Stomach (tissue), 9 donors: Measurements from ENCODE around the gene FBXL2. TPM values are rescaled to one million over a fixed set of nuclear protein-coding genes. Genes with fewer than 3 reads are reported as not detected.

Experiments used
- DNase-seq, 2 donors: peaks; one replicate each; pipeline versions ENCODE4 v3.0.0 to v3.0.0-alpha.2; 2013 to 2019
- H3K27ac ChIP-seq, 5 donors: fragments of 200-600 bp in 4 of 5; sonication (generic) in 4 of 5; one replicate each; pipeline ENCODE4 v1.5.1; 2013 to 2019; ENCODE audit warnings: mild to moderate bottlenecking in 1 of 5, moderate library complexity in 1 of 5
- H3K27me3 ChIP-seq, 3 donors: fragments of 200-600 bp; sonication (generic); one replicate each; pipeline ENCODE4 v1.5.1; 2017 to 2019; ENCODE audit warnings: mixed run types in 1 of 3
- H3K36me3 ChIP-seq, 4 donors: fragments of 200-600 bp; sonication (generic); 1 replicate in 3 of 4; 2 replicates in 1 of 4; pipeline ENCODE4 v1.5.1; 2016 to 2019
- H3K4me1 ChIP-seq, 4 donors: fragments of 200-600 bp; sonication (generic); one replicate each; pipeline ENCODE4 v1.5.1; 2016 to 2019
- H3K4me3 ChIP-seq, 4 donors: fragments of 200-600 bp; sonication (generic) in 3 of 4; one replicate each; pipeline ENCODE4 v1.5.1; 2016 to 2019; ENCODE audit warnings: mild to moderate bottlenecking in 1 of 4
- H3K9me3 ChIP-seq, 4 donors: fragments of 200-600 bp; sonication (generic); one replicate each; pipeline ENCODE4 v1.5.1; 2016 to 2019
- CTCF ChIP-seq, 7 experiments: fragments of 450-650 bp in 4 of 7; fragments of 200-600 bp in 3 of 7; sonication (generic) in 3 of 7; IDR thresholded peaks; one replicate each; pipeline ENCODE4 v1.5.1; 2016 to 2019; ENCODE audit warnings: antibody characterized with exemption in 7 of 7, control low read depth in 2 of 7, mild to moderate bottlenecking in 1 of 7
- EP300 ChIP-seq: sonication (generic); formaldehyde crosslinking; IDR thresholded peaks from one replicate; pipeline ENCODE4 v1.6.1; 2017; ENCODE audit warnings: antibody characterized with exemption
- POLR2A ChIP-seq, 4 donors: fragments of 450-650 bp; IDR thresholded peaks; one replicate each; pipeline ENCODE4 v1.6.1; 2016; ENCODE audit warnings: antibody characterized with exemption in 4 of 4, control low read depth in 2 of 4, mild to moderate bottlenecking in 1 of 4, moderate library complexity in 1 of 4
- POLR2AphosphoS5 ChIP-seq, 3 donors: sonication (generic); formaldehyde crosslinking; IDR thresholded peaks; one replicate each; pipeline ENCODE4 v1.6.1; 2016; ENCODE audit warnings: antibody characterized with exemption in 3 of 3
- WGBS, 5 donors: extraction: QIAGEN DNeasy Blood & Tissue Kit in 3 of 5; methylation state at CpG; one replicate each; pipeline versions ENCODE4 v1.1.5 to v1.1.7; 2013 to 2018; 5-methylcytosine and 5-hydroxymethylcytosine counted together
- intact Hi-C: fragments of 100-400 bp; cut with DNase I; formaldehyde crosslinking; loops from one replicate; pipeline ENCODE4 v1.15.1; 2023; ENCODE audit warnings: low total_unique reads
- polyA plus RNA-seq, 3 donors: library from polyadenylated mRNA; stranded (reverse); fragments of 200-250 nt; gene quantifications; one replicate each; pipeline ENCODE4 v1.2.3, GENCODE V29; 2013
- total RNA-seq, 5 donors: library from RNA; depleted of rRNA; stranded (reverse); fragments of >200 nt; gene quantifications; one replicate each; pipeline versions ENCODE4 v1.1.0 to v1.2.3, GENCODE V29; 2014 to 2016
- donor health status: healthy with polysubstance abuse.
- donor health status: Bipolar disorder and iron deficiency.
- donor health status: healthy.

Gene FBXL2
- total and polyA plus RNA-seq, 8 donors, result 0.46 to 62.4 (median 9.4) TPM; not detected in 1

GRCh38 chr3:33364531-33365128, 87.4 kb downstream of the FBXL2 start:
- no peak for DNase-seq
- H3K4me1 ChIP-seq, result peaks cover 0 to 6% (median 0%) of the 10 kb centered on the region in 4 donors
- intact Hi-C loops, result no loop called here
- 85 to 96% (median 88%) methylated on average over 10 of the region's 10 CpGs for WGBS, 5 donors
- H3K9me3 ChIP-seq, result no peaks in the 10 kb centered on the region
- no peak overlapping the region for H3K4me3 ChIP-seq
- H3K27me3 ChIP-seq, result no peaks in the 10 kb centered on the region
- TF ChIP-seq POLR2AphosphoS5 (IDR thresholded peaks at IDR 0.05), result no peak
- TF ChIP-seq EP300, result no peak
- TF ChIP-seq CTCF (IDR thresholded peaks at IDR 0.05), result no peak
- no peak for TF ChIP-seq POLR2A (IDR thresholded peaks at IDR 0.05)
- peaks cover 0 to 6% (median 0%) of the 10 kb centered on the region in 4 donors for H3K36me3 ChIP-seq
- no peak overlapping the region for H3K27ac ChIP-seq

GRCh38 chr3:33372218-33373081, 95.2 kb downstream of the FBXL2 start:
- DNase-seq, result peak; percentile 45 to 76

GRCh38 chr3:33373082-33373437, 95.8 kb downstream of the FBXL2 start:
- Histone ChIP-seq H3K9me3 (no peaks in the 10 kb centered on the region), H3K27ac (no peak overlapping the region), H3K4me3 (peak overlapping the region in 1 of 4 donors; percentile 13), H3K4me1 (peaks cover 0 to 11% (median 9%) of the 10 kb centered on the region in 4 donors), H3K27me3 (no peaks in the 10 kb centered on the region), H3K36me3 (peaks cover 0 to 24% (median 16%) of the 10 kb centered on the region in 4 donors)
- WGBS, 5 donors, result 42 to 53% (median 47%) methylated on average over 6 of the region's 6 CpGs
- intact Hi-C loops, result loop anchor here (10.0 kb wide), 2 partner anchors 238 to 418 kb away; partner anchors contain the start of gene CCR4
- TF ChIP-seq POLR2A (IDR thresholded peaks at IDR 0.05) (no peak), CTCF (IDR thresholded peaks at IDR 0.05) (no peak), POLR2AphosphoS5 (IDR thresholded peaks at IDR 0.05) (no peak), EP300 (no peak)
- DNase-seq, result no peak

More at GRCh38 chr3:33372218-33373081, 95.2 kb downstream of the FBXL2 start:
- WGBS, 5 donors, result 42 to 47% (median 47%) methylated on average over 14 of the region's 14 CpGs
- intact Hi-C loops, result loop anchor here (10.0 kb wide), 2 partner anchors 238 to 418 kb away; partner anchors contain the start of gene CCR4
- peak in 1 of 3 donors; percentile 13 for TF ChIP-seq POLR2AphosphoS5 (IDR thresholded peaks at IDR 0.05)
- no peak for TF ChIP-seq POLR2A (IDR thresholded peaks at IDR 0.05)
- TF ChIP-seq CTCF (IDR thresholded peaks at IDR 0.05), result peak in 5 of 7 experiments; percentile 81 to 92 (median 87)
- H3K27ac ChIP-seq, result no peak overlapping the region
- no peaks in the 10 kb centered on the region for H3K27me3 ChIP-seq
- no peaks in the 10 kb centered on the region for H3K9me3 ChIP-seq
- H3K4me1 ChIP-seq, result peaks cover 0 to 11% (median 9%) of the 10 kb centered on the region in 4 donors
- H3K36me3 ChIP-seq, result peaks cover 0 to 18% (median 14%) of the 10 kb centered on the region in 4 donors
- H3K4me3 ChIP-seq, result peak overlapping the region in 1 of 4 donors; percentile 13

- intact Hi-C loops, result loop anchor here (10.0 kb wide), 2 partner anchors 243 to 423 kb away; partner anchors contain the start of gene CCR4
- no peak for TF ChIP-seq POLR2A (IDR thresholded peaks at IDR 0.05)
- no peak for TF ChIP-seq CTCF (IDR thresholded peaks at IDR 0.05)
- no peak for TF ChIP-seq EP300
- no peak for TF ChIP-seq POLR2AphosphoS5 (IDR thresholded peaks at IDR 0.05)
- no peak overlapping the region for H3K4me3 ChIP-seq
- DNase-seq, result no peak
- peaks cover 0 to 52% (median 33%) of the 10 kb centered on the region in 4 donors for H3K36me3 ChIP-seq
- WGBS, 5 donors, result 82 to 100% (median 90%) methylated on average over 1 to 3 of the region's 3 CpGs
- no peaks in the 10 kb centered on the region for H3K9me3 ChIP-seq
- no peaks in the 10 kb centered on the region for H3K27me3 ChIP-seq
- H3K27ac ChIP-seq, result no peak overlapping the region
- H3K4me1 ChIP-seq, result peaks cover 0 to 8% (median 6%) of the 10 kb centered on the region in 4 donors
Observed at GRCh38 chr3:33377489-33377888, 100.2 kb downstream of the FBXL2 start.
